Suprapubic skin (tissue), 3 donors: ENCODE data around the gene ZNF785.
A peak's percentile ranks its signal among the peaks of the same experiment; 100 is the strongest.

ENCODE experiments used
- POLR2A ChIP-seq, 2 donors: fragments of 450-650 bp; IDR thresholded peaks; one replicate each; pipeline ENCODE4 v1.6.1; 2017; ENCODE audit warnings: antibody characterized with exemption in 2 of 2, mild to moderate bottlenecking in 2 of 2, moderate library complexity in 2 of 2
- TF ChIP-seq, protein P1 (sequence below), 2 donors: fragments of 200-600 bp in 1 of 2; fragments of 450-650 bp in 1 of 2; sonication (generic) in 1 of 2; IDR thresholded peaks; one replicate each; pipeline ENCODE4 v1.5.1; 2016 to 2019; ENCODE audit warnings: antibody characterized with exemption in 2 of 2, mild to moderate bottlenecking in 1 of 2, moderate library complexity in 1 of 2

DNA sequence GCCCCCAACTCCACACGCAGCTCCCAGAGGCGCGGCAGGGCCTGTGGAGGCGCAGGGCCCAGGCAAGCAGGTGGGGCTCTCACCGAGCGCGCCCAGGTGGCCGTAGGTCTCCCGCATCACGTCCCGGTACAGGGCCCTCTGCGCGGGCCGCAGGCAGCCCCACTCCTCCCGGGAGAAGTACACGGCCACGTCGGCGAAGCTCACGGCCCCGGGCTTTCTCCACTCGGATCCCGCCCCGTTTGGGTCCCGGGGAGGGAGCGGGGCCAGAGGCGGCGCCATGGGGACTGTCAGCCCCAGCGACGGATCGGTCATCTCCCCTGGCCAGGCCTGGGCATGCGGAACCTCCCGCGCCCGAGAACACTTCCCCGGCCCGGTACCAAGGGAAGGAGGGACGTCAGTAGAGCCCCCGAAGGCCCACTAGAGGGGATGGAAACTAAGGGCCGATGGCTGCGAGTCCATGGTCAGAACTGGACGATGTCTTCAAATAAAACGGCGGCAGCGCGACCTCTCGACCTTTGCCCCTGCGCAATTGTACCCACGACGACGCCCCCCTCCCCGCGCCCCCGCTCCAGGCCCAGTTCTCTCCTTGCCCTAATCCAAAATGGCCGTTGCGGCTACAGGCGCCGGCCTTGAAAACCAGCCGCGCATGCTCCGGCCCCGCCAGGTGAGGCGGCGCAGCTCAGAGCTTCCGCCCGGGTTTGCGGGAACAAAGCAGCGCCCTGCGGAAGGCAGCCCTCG lies 51.0 kb downstream of the ZNF785 start, which contains the start of gene ZNF747:
- peak in 1 of 2 donors; percentile 67 for TF ChIP-seq POLR2A (IDR thresholded peaks at IDR 0.05)
- TF ChIP-seq, protein P1, sequence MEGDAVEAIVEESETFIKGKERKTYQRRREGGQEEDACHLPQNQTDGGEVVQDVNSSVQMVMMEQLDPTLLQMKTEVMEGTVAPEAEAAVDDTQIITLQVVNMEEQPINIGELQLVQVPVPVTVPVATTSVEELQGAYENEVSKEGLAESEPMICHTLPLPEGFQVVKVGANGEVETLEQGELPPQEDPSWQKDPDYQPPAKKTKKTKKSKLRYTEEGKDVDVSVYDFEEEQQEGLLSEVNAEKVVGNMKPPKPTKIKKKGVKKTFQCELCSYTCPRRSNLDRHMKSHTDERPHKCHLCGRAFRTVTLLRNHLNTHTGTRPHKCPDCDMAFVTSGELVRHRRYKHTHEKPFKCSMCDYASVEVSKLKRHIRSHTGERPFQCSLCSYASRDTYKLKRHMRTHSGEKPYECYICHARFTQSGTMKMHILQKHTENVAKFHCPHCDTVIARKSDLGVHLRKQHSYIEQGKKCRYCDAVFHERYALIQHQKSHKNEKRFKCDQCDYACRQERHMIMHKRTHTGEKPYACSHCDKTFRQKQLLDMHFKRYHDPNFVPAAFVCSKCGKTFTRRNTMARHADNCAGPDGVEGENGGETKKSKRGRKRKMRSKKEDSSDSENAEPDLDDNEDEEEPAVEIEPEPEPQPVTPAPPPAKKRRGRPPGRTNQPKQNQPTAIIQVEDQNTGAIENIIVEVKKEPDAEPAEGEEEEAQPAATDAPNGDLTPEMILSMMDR (IDR thresholded peaks at IDR 0.05): no peak
